Sigmoid colon (tissue), 7 donors: ENCODE measurements around the gene CDC27. TPM values are rescaled to one million over a fixed set of nuclear protein-coding genes. Genes with fewer than 3 reads are reported as not detected.

Experiments
- DNase-seq: peaks from one replicate; pipeline ENCODE4 v3.0.0-alpha.2; 2019
- H3K27ac ChIP-seq, 4 donors: fragments of 200-600 bp; sonication (generic); one replicate each; pipeline ENCODE4 v1.5.1; 2016 to 2019; ENCODE audit warnings: mild to moderate bottlenecking in 1 of 4
- H3K27me3 ChIP-seq, 3 donors: fragments of 200-600 bp; sonication (generic); one replicate each; pipeline ENCODE4 v1.5.1; 2019; ENCODE audit warnings: mild to moderate bottlenecking in 1 of 3
- H3K36me3 ChIP-seq, 4 donors: fragments of 200-600 bp; sonication (generic); one replicate each; pipeline ENCODE4 v1.5.1; 2016 to 2019
- H3K4me1 ChIP-seq, 4 donors: fragments of 200-600 bp; sonication (generic); one replicate each; pipeline ENCODE4 v1.5.1; 2017 to 2019
- H3K4me3 ChIP-seq, 4 donors: fragments of 200-600 bp; sonication (generic); one replicate each; pipeline ENCODE4 v1.5.1; 2017 to 2019; ENCODE audit warnings: mild to moderate bottlenecking in 2 of 4, moderate library complexity in 1 of 4
- H3K9me3 ChIP-seq, 4 donors: fragments of 200-600 bp in 3 of 4; sonication (generic) in 3 of 4; one replicate each; pipeline versions ENCODE4 v1.5.1 to v1.6.1; 2013 to 2019
- EP300 ChIP-seq, 4 donors: sonication (generic); formaldehyde crosslinking; IDR thresholded peaks; one replicate each; pipeline ENCODE4 v1.6.1; 2017; ENCODE audit warnings: antibody characterized with exemption in 4 of 4
- POLR2A ChIP-seq, 2 donors: fragments of 450-650 bp; IDR thresholded peaks; one replicate each; pipeline ENCODE4 v1.6.1; 2016; ENCODE audit warnings: antibody characterized with exemption in 2 of 2, mild to moderate bottlenecking in 2 of 2, moderate library complexity in 2 of 2
- POLR2AphosphoS5 ChIP-seq, 4 donors: sonication (generic); formaldehyde crosslinking; IDR thresholded peaks; one replicate each; pipeline ENCODE4 v1.6.1; 2017; ENCODE audit warnings: antibody characterized with exemption in 4 of 4
- WGBS, 2 donors: extraction: QIAGEN DNeasy Blood & Tissue Kit; methylation state at CpG; one replicate each; pipeline ENCODE4 v1.1.7; 2013; 5-methylcytosine and 5-hydroxymethylcytosine counted together
- intact Hi-C: fragments of 100-400 bp; cut with DNase I; formaldehyde crosslinking; loops from one replicate; pipeline ENCODE4 v1.15.1; 2023
- polyA plus RNA-seq, 3 donors: library from polyadenylated mRNA; stranded (reverse); fragments of 200-250 nt; gene quantifications; one replicate each; pipeline ENCODE4 v1.2.3, GENCODE V29; 2013
- total RNA-seq, 4 donors: library from RNA; depleted of rRNA; stranded (reverse); fragments of >200 nt; gene quantifications; one replicate each; pipeline ENCODE4 v1.1.0, GENCODE V29; 2016
- TF ChIP-seq, protein P1 (sequence below), 4 experiments: fragments of 450-650 bp in 3 of 4; fragments of 200-600 bp in 1 of 4; IDR thresholded peaks; one replicate each; pipeline ENCODE4 v1.5.1; 2016 to 2019; ENCODE audit warnings: antibody characterized with exemption in 4 of 4, mild to moderate bottlenecking in 3 of 4, moderate library complexity in 2 of 4
- donor health status: healthy with polysubstance abuse.
- donor health status: Bipolar disorder and iron deficiency.
- donor health status: healthy.

The CDC27 gene
- total and polyA plus RNA-seq, 7 donors = 7.2 to 61.4 (median 41.0) TPM

GRCh38 chr17:47095268-47095667 lies 93.8 kb downstream of the CDC27 start:
- WGBS, 2 donors = 80 to 81% methylated on average over 4 of the region's 4 CpGs
- Histone ChIP-seq H3K27ac (no peak overlapping the region), H3K4me1 (peaks cover 0 to 21% (median 14%) of the 10 kb centered on the region in 4 donors), H3K27me3 (no peaks in the 10 kb centered on the region), H3K9me3 (peaks cover 0 to 5% (median 0%) of the 10 kb centered on the region in 4 donors), H3K36me3 (peaks cover 0 to 10% (median 0%) of the 10 kb centered on the region in 4 donors), H3K4me3 (no peak overlapping the region)
- intact Hi-C loops = no loop called here
- no peak for DNase-seq
- no peak for TF ChIP-seq POLR2AphosphoS5 (IDR thresholded peaks at IDR 0.05)
- TF ChIP-seq POLR2A (IDR thresholded peaks at IDR 0.05) = no peak
- TF ChIP-seq, protein P1, sequence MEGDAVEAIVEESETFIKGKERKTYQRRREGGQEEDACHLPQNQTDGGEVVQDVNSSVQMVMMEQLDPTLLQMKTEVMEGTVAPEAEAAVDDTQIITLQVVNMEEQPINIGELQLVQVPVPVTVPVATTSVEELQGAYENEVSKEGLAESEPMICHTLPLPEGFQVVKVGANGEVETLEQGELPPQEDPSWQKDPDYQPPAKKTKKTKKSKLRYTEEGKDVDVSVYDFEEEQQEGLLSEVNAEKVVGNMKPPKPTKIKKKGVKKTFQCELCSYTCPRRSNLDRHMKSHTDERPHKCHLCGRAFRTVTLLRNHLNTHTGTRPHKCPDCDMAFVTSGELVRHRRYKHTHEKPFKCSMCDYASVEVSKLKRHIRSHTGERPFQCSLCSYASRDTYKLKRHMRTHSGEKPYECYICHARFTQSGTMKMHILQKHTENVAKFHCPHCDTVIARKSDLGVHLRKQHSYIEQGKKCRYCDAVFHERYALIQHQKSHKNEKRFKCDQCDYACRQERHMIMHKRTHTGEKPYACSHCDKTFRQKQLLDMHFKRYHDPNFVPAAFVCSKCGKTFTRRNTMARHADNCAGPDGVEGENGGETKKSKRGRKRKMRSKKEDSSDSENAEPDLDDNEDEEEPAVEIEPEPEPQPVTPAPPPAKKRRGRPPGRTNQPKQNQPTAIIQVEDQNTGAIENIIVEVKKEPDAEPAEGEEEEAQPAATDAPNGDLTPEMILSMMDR (IDR thresholded peaks at IDR 0.05) = no peak
- no peak for TF ChIP-seq EP300 (IDR thresholded peaks at IDR 0.05)

GRCh38 chr17:47087093-47087492 lies 102.0 kb downstream of the CDC27 start:
- no peaks in the 10 kb centered on the region for H3K9me3 ChIP-seq
- intact Hi-C loops = no loop called here
- no peak for DNase-seq
- H3K4me3 ChIP-seq = no peak overlapping the region
- H3K27me3 ChIP-seq = no peaks in the 10 kb centered on the region
- WGBS, 2 donors = 55 to 83% methylated on average over 3 of the region's 3 CpGs
- peaks cover 0 to 7% (median 0%) of the 10 kb centered on the region in 4 donors for H3K4me1 ChIP-seq
- H3K27ac ChIP-seq = no peak overlapping the region
- TF ChIP-seq, protein P1 (IDR thresholded peaks at IDR 0.05) = no peak
- TF ChIP-seq EP300 (IDR thresholded peaks at IDR 0.05) (no peak), POLR2AphosphoS5 (IDR thresholded peaks at IDR 0.05) (no peak), POLR2A (IDR thresholded peaks at IDR 0.05) (no peak)
- H3K36me3 ChIP-seq = no peaks in the 10 kb centered on the region

DNA sequence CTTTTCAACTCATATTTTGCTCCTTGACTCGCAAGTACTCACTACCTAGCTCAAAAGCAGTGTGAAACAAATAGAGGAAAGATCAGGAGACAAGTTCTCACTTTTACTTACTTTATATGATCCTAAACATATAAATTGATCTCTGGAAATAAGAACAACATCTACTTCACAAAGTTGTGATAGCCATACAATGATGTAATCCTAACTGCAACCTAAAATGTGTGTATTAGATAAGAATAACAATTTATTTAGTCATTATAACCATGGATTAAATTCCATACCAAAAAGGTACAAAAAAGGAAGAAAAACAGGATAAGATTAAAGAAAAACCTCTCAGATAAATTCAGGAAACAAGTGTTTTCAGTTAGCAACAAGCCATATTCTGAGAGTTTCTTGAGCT lies 103.4 kb downstream of the CDC27 start:
- peaks cover 0 to 7% (median 0%) of the 10 kb centered on the region in 4 donors for H3K4me1 ChIP-seq
- H3K27ac ChIP-seq = no peak overlapping the region
- H3K36me3 ChIP-seq = no peaks in the 10 kb centered on the region
- DNase-seq = no peak
- no peak for TF ChIP-seq POLR2AphosphoS5 (IDR thresholded peaks at IDR 0.05)
- TF ChIP-seq EP300 (IDR thresholded peaks at IDR 0.05) = no peak
- TF ChIP-seq, protein P1 (IDR thresholded peaks at IDR 0.05) = no peak
- no peak for TF ChIP-seq POLR2A (IDR thresholded peaks at IDR 0.05)
- H3K4me3 ChIP-seq = no peak overlapping the region
- no peaks in the 10 kb centered on the region for H3K27me3 ChIP-seq
- 96 to 97% methylated on average over 1 of the region's 1 CpG for WGBS, 2 donors
- intact Hi-C loops = loop anchor here (1.0 kb wide), 1 partner anchor 11 kb away; no protein-coding TSS in a partner anchor
- H3K9me3 ChIP-seq = no peaks in the 10 kb centered on the region

DNA sequence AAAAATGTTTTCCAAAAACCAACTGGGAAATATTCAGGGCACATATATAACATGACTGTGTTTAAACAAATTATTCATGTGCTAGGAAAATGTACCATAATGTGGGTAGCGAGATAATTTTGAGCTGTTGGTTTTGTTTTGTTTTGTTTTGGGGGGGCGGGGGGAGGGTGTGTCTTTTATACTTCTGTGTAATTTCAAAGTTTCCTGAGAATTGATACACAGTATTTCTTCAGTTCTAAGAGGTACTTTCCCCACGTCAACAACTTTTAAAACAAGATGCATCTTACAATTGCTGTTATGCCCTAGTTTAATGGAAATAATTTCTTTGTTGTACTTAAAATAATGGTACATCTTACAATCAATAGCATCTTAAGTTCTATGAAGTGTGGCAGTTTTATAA lies 110.3 kb downstream of the CDC27 start:
- Histone ChIP-seq H3K27me3 (no peaks in the 10 kb centered on the region), H3K27ac (no peak overlapping the region), H3K4me3 (no peak overlapping the region), H3K36me3 (no peaks in the 10 kb centered on the region), H3K4me1 (no peaks in the 10 kb centered on the region), H3K9me3 (no peaks in the 10 kb centered on the region)
- 90 to 95% methylated on average over 3 of the region's 3 CpGs for WGBS, 2 donors
- intact Hi-C loops = no loop called here
- DNase-seq = no peak
- TF ChIP-seq POLR2AphosphoS5 (IDR thresholded peaks at IDR 0.05) (no peak), POLR2A (IDR thresholded peaks at IDR 0.05) (no peak), EP300 (IDR thresholded peaks at IDR 0.05) (no peak)
- TF ChIP-seq, protein P1 (IDR thresholded peaks at IDR 0.05) = no peak

DNA sequence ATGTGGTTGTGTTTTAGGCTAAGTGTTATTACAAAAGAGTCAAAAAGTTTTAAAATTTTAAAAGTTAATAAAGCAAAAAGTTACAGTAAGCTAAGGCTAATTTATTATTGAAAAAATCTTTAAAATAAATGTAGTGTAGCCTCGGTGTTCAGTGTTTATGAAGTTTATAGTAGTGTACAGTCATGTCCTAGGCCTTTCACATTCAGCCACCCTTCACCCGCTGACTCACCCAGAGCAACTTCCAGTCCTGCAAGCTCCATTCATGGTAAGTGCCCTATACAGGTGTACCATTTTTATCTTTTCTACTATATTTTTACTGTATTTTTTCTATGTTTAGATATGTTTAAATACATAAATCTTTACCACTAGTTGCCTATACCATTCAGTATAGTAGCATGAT lies 111.5 kb downstream of the CDC27 start:
- intact Hi-C loops = no loop called here
- TF ChIP-seq POLR2AphosphoS5 (IDR thresholded peaks at IDR 0.05) = no peak
- TF ChIP-seq EP300 (IDR thresholded peaks at IDR 0.05) = no peak
- no peak for TF ChIP-seq POLR2A (IDR thresholded peaks at IDR 0.05)
- TF ChIP-seq, protein P1 (IDR thresholded peaks at IDR 0.05) = no peak
- Histone ChIP-seq H3K27ac (no peak overlapping the region), H3K36me3 (no peaks in the 10 kb centered on the region), H3K9me3 (no peaks in the 10 kb centered on the region), H3K4me1 (no peaks in the 10 kb centered on the region), H3K4me3 (no peak overlapping the region), H3K27me3 (no peaks in the 10 kb centered on the region)
- no peak for DNase-seq
- WGBS, 2 donors = 86 to 87% methylated on average over 2 of the region's 2 CpGs
